ENCODE measurements around the gene SLC38A1. TPM values are rescaled to one million over a fixed set of nuclear protein-coding genes. Genes with fewer than 3 reads are reported as not detected.

SLC38A1 gene
- total RNA-seq, 1 donor from 2014 or later: 232 TPM

DNA sequence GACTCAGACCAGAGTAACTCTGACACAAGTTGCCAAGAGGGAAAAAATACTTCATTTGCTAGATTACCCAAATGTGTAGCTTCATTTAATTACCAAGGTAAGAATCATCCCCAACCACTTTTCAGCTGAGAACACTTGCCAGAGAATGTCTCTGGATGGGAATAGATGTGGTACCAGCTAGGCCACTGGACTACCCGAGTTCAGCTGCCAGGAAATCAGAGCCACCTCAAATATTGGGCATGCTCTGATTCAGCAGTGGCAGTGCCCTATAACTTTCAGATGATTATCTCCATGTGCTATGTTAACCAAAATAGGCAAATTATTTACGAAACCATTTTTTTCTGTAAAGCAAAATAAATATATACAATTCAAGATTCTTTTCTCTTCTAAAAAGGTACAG, 80.7 kb downstream of the SLC38A1 start:
- H3K27ac Mint-ChIP-seq (ENCODE audit: unreplicated experiment): no peak overlapping the region
- DNase-seq: no peak
- peaks cover 29% of the 10 kb centered on the region for H3K9me3 Mint-ChIP-seq (ENCODE audit: unreplicated experiment)
- H3K4me3 Mint-ChIP-seq (ENCODE audit: unreplicated experiment): no peak overlapping the region
- TF ChIP-seq, protein P1, sequence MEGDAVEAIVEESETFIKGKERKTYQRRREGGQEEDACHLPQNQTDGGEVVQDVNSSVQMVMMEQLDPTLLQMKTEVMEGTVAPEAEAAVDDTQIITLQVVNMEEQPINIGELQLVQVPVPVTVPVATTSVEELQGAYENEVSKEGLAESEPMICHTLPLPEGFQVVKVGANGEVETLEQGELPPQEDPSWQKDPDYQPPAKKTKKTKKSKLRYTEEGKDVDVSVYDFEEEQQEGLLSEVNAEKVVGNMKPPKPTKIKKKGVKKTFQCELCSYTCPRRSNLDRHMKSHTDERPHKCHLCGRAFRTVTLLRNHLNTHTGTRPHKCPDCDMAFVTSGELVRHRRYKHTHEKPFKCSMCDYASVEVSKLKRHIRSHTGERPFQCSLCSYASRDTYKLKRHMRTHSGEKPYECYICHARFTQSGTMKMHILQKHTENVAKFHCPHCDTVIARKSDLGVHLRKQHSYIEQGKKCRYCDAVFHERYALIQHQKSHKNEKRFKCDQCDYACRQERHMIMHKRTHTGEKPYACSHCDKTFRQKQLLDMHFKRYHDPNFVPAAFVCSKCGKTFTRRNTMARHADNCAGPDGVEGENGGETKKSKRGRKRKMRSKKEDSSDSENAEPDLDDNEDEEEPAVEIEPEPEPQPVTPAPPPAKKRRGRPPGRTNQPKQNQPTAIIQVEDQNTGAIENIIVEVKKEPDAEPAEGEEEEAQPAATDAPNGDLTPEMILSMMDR (IDR thresholded peaks at IDR 0.05; ENCODE audit: partially characterized antibody, unreplicated experiment): no peak
- H3K27me3 Mint-ChIP-seq (ENCODE audit: unreplicated experiment): peaks cover 9% of the 10 kb centered on the region
- H3K4me1 Mint-ChIP-seq (ENCODE audit: low read depth, unreplicated experiment): no peaks in the 10 kb centered on the region
- peaks cover 38% of the 10 kb centered on the region for H3K36me3 Mint-ChIP-seq (ENCODE audit: unreplicated experiment)

DNA sequence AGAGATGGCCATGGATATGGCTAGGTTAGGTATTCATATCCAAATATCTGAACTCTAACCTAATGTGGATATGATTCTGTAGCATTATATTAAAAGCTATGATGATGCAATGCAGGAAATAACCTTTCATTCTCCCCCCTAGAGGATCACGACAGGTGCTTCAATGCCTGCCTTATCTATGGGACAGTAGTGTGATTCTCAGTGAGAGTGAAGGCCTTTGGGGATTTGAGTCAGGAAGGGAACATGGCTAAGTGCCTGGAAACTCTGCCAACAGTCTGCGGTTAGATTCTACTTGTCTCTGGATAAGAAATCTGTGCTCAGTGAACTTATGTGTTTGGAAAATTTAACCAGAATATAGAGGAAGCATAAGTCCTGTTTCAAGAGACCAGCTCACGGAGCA, 81.8 kb downstream of the SLC38A1 start:
- Mint-ChIP-seq H3K4me1 (ENCODE audit: low read depth, unreplicated experiment) (no peaks in the 10 kb centered on the region), H3K9me3 (ENCODE audit: unreplicated experiment) (peaks cover 19% of the 10 kb centered on the region), H3K36me3 (ENCODE audit: unreplicated experiment) (peaks cover 27% of the 10 kb centered on the region), H3K4me3 (ENCODE audit: unreplicated experiment) (no peak overlapping the region), H3K27ac (ENCODE audit: unreplicated experiment) (peak overlapping the region; percentile 8), H3K27me3 (ENCODE audit: unreplicated experiment) (peaks cover 9% of the 10 kb centered on the region)
- TF ChIP-seq, protein P1 (IDR thresholded peaks at IDR 0.05; ENCODE audit: partially characterized antibody, unreplicated experiment): no peak
- DNase-seq: no peak

DNA sequence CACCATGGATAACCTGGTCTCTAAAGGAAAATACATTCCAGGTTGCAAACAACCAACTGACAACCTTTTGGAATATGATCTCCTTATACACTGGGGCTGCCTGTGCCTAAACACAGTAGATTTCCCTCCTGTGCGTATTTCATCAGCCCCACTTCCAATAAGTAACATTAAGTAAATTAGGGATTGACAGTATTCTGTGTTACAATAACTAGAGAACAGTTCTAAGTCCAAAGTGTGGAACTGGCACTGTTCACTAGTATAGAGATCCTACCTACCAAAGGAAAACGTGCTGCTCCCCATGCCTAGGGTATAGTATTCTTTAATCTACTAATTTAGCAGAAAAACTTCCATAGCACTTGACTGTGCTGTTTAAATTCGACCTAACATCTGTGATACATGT, 82.8 kb downstream of the SLC38A1 start:
- H3K4me3 Mint-ChIP-seq (ENCODE audit: unreplicated experiment): no peak overlapping the region
- no peak overlapping the region for H3K27ac Mint-ChIP-seq (ENCODE audit: unreplicated experiment)
- peaks cover 10% of the 10 kb centered on the region for H3K9me3 Mint-ChIP-seq (ENCODE audit: unreplicated experiment)
- DNase-seq: no peak
- H3K27me3 Mint-ChIP-seq (ENCODE audit: unreplicated experiment): peaks cover 2% of the 10 kb centered on the region
- H3K4me1 Mint-ChIP-seq (ENCODE audit: low read depth, unreplicated experiment): no peaks in the 10 kb centered on the region
- TF ChIP-seq, protein P1 (IDR thresholded peaks at IDR 0.05; ENCODE audit: partially characterized antibody, unreplicated experiment): no peak
- H3K36me3 Mint-ChIP-seq (ENCODE audit: unreplicated experiment): peaks cover 17% of the 10 kb centered on the region

DNA sequence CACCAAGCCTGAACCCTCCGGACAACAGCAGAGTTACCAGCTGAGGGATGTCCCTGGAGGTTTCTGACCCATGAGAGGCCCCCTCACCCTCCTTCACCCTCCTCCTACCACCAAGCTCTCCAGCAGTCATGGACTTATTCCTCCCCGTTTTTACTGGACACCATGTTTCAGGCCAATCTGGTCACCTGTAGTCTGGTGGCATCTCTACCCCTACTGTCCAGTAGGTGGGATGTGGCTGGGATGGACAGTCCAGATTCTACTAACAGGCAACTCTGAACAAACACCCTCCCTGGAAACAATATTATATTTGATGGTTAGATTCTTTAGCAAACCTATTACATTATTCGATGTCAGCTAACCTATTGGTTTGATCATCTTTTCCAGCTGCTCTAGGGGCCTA, 83.2 kb downstream of the SLC38A1 start:
- DNase-seq: no peak
- Mint-ChIP-seq H3K9me3 (ENCODE audit: unreplicated experiment) (peaks cover 6% of the 10 kb centered on the region), H3K4me1 (ENCODE audit: low read depth, unreplicated experiment) (no peaks in the 10 kb centered on the region), H3K4me3 (ENCODE audit: unreplicated experiment) (no peak overlapping the region), H3K27ac (ENCODE audit: unreplicated experiment) (no peak overlapping the region), H3K27me3 (ENCODE audit: unreplicated experiment) (peaks cover 2% of the 10 kb centered on the region), H3K36me3 (ENCODE audit: unreplicated experiment) (peaks cover 13% of the 10 kb centered on the region)
- TF ChIP-seq, protein P1 (IDR thresholded peaks at IDR 0.05; ENCODE audit: partially characterized antibody, unreplicated experiment): no peak

DNA sequence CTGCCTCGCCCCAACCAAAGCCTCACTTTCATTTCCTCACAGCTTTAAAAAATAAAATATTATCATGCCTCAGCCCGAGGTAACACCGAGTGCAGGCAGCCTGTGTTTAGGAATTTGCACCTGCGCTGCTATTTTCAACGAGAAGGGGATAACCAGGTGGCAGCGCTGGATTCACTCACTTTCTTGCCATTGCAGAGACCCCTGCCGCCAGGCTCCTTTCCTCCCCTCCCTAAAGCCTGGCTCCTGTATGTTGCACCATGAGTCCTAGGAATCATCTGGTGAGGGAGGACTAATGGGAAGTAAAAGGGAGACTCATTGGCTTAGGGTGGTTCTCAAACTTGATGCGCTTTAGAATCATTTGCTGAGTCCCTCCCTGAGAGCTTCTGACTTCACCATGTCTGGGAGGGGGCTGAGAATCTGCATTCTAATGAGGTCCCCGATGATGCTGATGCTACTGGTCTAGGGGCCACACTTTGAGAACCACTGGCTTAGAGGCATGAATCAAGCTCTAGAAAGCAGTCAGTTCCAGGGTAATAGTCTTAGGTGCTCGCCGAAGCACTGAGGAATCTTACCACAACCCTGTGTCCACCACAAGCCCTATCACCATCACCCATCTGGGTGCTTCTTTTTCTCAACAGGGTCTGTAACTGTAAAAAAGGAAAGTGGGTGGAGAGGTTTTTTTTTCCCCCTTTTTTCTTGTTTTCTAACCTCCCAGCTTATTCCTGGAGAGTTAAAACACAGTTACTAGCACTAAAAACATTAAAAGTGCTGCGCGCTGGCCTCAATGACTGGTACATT, 83.8 kb downstream of the SLC38A1 start:
- no peak overlapping the region for H3K27ac Mint-ChIP-seq (ENCODE audit: unreplicated experiment)
- DNase-seq: no peak
- H3K4me1 Mint-ChIP-seq (ENCODE audit: low read depth, unreplicated experiment): no peaks in the 10 kb centered on the region
- peaks cover 8% of the 10 kb centered on the region for H3K36me3 Mint-ChIP-seq (ENCODE audit: unreplicated experiment)
- H3K9me3 Mint-ChIP-seq (ENCODE audit: unreplicated experiment): peaks cover 3% of the 10 kb centered on the region
- TF ChIP-seq, protein P1 (IDR thresholded peaks at IDR 0.05; ENCODE audit: partially characterized antibody, unreplicated experiment): no peak
- H3K27me3 Mint-ChIP-seq (ENCODE audit: unreplicated experiment): peaks cover 2% of the 10 kb centered on the region
- H3K4me3 Mint-ChIP-seq (ENCODE audit: unreplicated experiment): no peak overlapping the region

Measured in glutamatergic neuron (in vitro differentiated cells).